GM10847 (cell line): ENCODE results near the gene OR4A47.
"Not testable (repeated sequence)": the region's sequence is repeated elsewhere in the genome, so short reads cannot be mapped to it uniquely, and the experiment has no call there.

Experiments used
- POLR2A ChIP-seq: IDR thresholded peaks from 2 replicates; pipeline ENCODE4 v1.6.1; 2011; ENCODE audit not compliant: insufficient read length; ENCODE audit errors: extremely low read depth

OR4A47 gene

GRCh38 chr11:48488493-48488892, at the start of gene OR4A47:
TSS of gene OR4A47 (plus strand) at chr11:48488793. CDS start at chr11:48488793, 0 bp downstream.
- not testable (repeated sequence) for TF ChIP-seq POLR2A

- no peak for TF ChIP-seq POLR2A
Observed at GRCh38 chr11:48538991-48539390, 50.4 kb downstream of the OR4A47 start.
